SK-N-SH (cell line): ENCODE data around the gene TNFRSF11A. TPM values are rescaled to one million over a fixed set of nuclear protein-coding genes. Genes with fewer than 3 reads are reported as not detected.

ENCODE experiments used
- CTCF ChIA-PET: fragments of 300-600, 350-600 bp; formaldehyde crosslinking; extraction: SDS; loops from one replicate; lab custom pipeline; 2021; lab: Yijun Ruan, JAX
- POLR2A ChIA-PET: fragments of 350-600 bp; sonication (Branson Sonifier 250); formaldehyde crosslinking; extraction: SDS; loops from one replicate; lab custom pipeline; 2020; ENCODE audit warnings: antibody characterized with exemption, inconsistent platforms; lab: Yijun Ruan, JAX
- DNase-seq: peaks from one replicate; pipeline ENCODE4 v3.0.0; 2012
- H2AFZ ChIP-seq: fragments of 200-600 bp; sonication (generic); 2 replicates; pipeline ENCODE4 v1.8.1; 2016; ENCODE audit warnings: antibody characterized with exemption, mild to moderate bottlenecking, low read depth
- H3F3A ChIP-seq: fragments of 200-600 bp; sonication (generic); replicated peaks from 2 replicates; pipeline ENCODE3; 2016; ENCODE audit warnings: antibody characterized with exemption, mild to moderate bottlenecking; ENCODE audit not compliant: insufficient read depth
- H3K27ac ChIP-seq, 2 experiments: fragments of 200-500 bp in 1 of 2; fragments of 200-600 bp in 1 of 2; sonication (Bioruptor generic) in 1 of 2; sonication (generic), shearing (Covaris generic) in 1 of 2; 2 replicates each; pipeline versions ENCODE4 v1.5.1 to v1.6.1; 2014 to 2016; ENCODE audit warnings: low read depth in 2 of 2, inconsistent platforms in 1 of 2, low read length in 1 of 2, mild to moderate bottlenecking in 1 of 2, mixed read lengths in 1 of 2
- H3K27me3 ChIP-seq: fragments of 200-600 bp; sonication (generic), shearing (Covaris generic); 2 replicates; pipeline ENCODE4 v1.6.1; 2016; ENCODE audit warnings: mixed run types; ENCODE audit not compliant: insufficient read depth
- H3K36me3 ChIP-seq, 2 experiments: fragments of 200-500 bp in 1 of 2; fragments of 200-600 bp in 1 of 2; sonication (Bioruptor generic) in 1 of 2; sonication (generic) in 1 of 2; replicated peaks in 1 of 2; 2 replicates each; pipeline versions ENCODE3 to v1.5.1; 2014 to 2016; ENCODE audit warnings: low read length in 1 of 2, mild to moderate bottlenecking in 1 of 2; ENCODE audit not compliant: insufficient read depth in 2 of 2, control insufficient read depth in 1 of 2
- H3K4me1 ChIP-seq, 2 experiments: fragments of 200-500 bp in 1 of 2; fragments of 200-600 bp in 1 of 2; sonication (Bioruptor generic) in 1 of 2; sonication (generic), shearing (Covaris generic) in 1 of 2; 2 replicates each; pipeline versions ENCODE4 v1.5.1 to v1.6.1; 2014 to 2016; ENCODE audit warnings: low read depth in 1 of 2, low read length in 1 of 2, mixed run types in 1 of 2; ENCODE audit not compliant: insufficient read depth in 2 of 2, control insufficient read depth in 1 of 2
- H3K4me2 ChIP-seq: fragments of 200-600 bp; sonication (generic), shearing (Covaris generic); 2 replicates; pipeline ENCODE4 v1.6.1; 2017; ENCODE audit warnings: mixed run types
- H3K4me3 ChIP-seq, 2 experiments: fragments of 200-500 bp in 1 of 2; fragments of 200-600 bp in 1 of 2; sonication (Bioruptor generic) in 1 of 2; sonication (generic), shearing (Covaris generic) in 1 of 2; 2 replicates each; pipeline versions ENCODE4 v1.5.1 to v1.8.1; 2014 to 2016; ENCODE audit warnings: low read depth in 2 of 2, inconsistent platforms in 1 of 2, low read length in 1 of 2, mild to moderate bottlenecking in 1 of 2, mixed read lengths in 1 of 2, moderate library complexity in 1 of 2
- H3K79me2 ChIP-seq: fragments of 200-600 bp; sonication (generic); 2 replicates; pipeline ENCODE4 v1.8.1; 2017; ENCODE audit warnings: mild to moderate bottlenecking; ENCODE audit not compliant: insufficient read depth
- H3K9ac ChIP-seq: fragments of 200-600 bp; sonication (generic); 2 replicates; pipeline ENCODE4 v1.6.1; 2017; ENCODE audit warnings: mixed run types
- H3K9me2 ChIP-seq: fragments of 200-600 bp; sonication (generic); 2 replicates; pipeline ENCODE4 v1.6.1; 2017; ENCODE audit warnings: mixed run types
- H3K9me3 ChIP-seq: fragments of 200-600 bp; sonication (generic); 2 replicates; pipeline ENCODE4 v1.6.1; 2017; ENCODE audit warnings: mixed run types, mild to moderate bottlenecking, moderate library complexity
- H4K20me1 ChIP-seq: fragments of 200-600 bp; sonication (generic); 2 replicates; pipeline ENCODE4 v1.6.1; 2017; ENCODE audit warnings: mild to moderate bottlenecking, mixed run types; ENCODE audit not compliant: insufficient read depth
- EP300 ChIP-seq, 2 experiments: IDR thresholded peaks; 2 replicates each; pipeline versions ENCODE4 v1.4.0 to v1.6.1; 2012; ENCODE audit warnings: borderline replicate concordance in 1 of 2, low read depth in 1 of 2, low read length in 1 of 2
- EZH2phosphoT487 ChIP-seq: fragments of 200-600 bp; sonication (generic); IDR thresholded peaks from 2 replicates; pipeline ENCODE4 v1.6.1; 2017; ENCODE audit warnings: low read depth, mixed run types, mild to moderate bottlenecking, antibody characterized with exemption, moderate library complexity, borderline replicate concordance
- FOXJ3 ChIP-seq: sonication (generic); formaldehyde crosslinking; IDR thresholded peaks from 2 replicates; pipeline ENCODE4 v1.5.1; 2020; ENCODE audit warnings: mild to moderate bottlenecking, missing genetic modification reagents
- FOXM1 ChIP-seq: IDR thresholded peaks from 2 replicates; pipeline ENCODE4 v1.4.0; 2012; ENCODE audit warnings: low read depth, mild to moderate bottlenecking
- GABPA ChIP-seq: IDR thresholded peaks from 2 replicates; pipeline ENCODE4 v1.4.0; 2012; ENCODE audit warnings: low read depth, mild to moderate bottlenecking
- MXI1 ChIP-seq: IDR thresholded peaks from 2 replicates; pipeline ENCODE4 v1.6.1; 2012; ENCODE audit warnings: mild to moderate bottlenecking, low read depth, low read length, improper control_type of control experiment
- NRF1 ChIP-seq: IDR thresholded peaks from 2 replicates; pipeline ENCODE4 v1.6.1; 2012; ENCODE audit warnings: low read depth, mild to moderate bottlenecking, low read length
- RCOR1 ChIP-seq: fragments of 150-350 bp; IDR thresholded peaks from 2 replicates; pipeline ENCODE4 v1.6.1; 2017; ENCODE audit warnings: antibody characterized with exemption, low read length
- TCF12 ChIP-seq: IDR thresholded peaks from 2 replicates; pipeline ENCODE4 v1.4.0; 2012
- TEAD4 ChIP-seq: IDR thresholded peaks from 2 replicates; pipeline ENCODE4 v1.4.0; 2012; ENCODE audit warnings: mild to moderate bottlenecking, borderline replicate concordance; ENCODE audit not compliant: insufficient read depth
- WGBS: methylation state at CpG from one replicate; pipeline ENCODE4 v1.1.6; 2017; ENCODE audit warnings: low lambda C conversion rate; 5-methylcytosine and 5-hydroxymethylcytosine counted together
- polyA plus RNA-seq, 3 experiments: library from polyadenylated mRNA; depleted of rRNA; stranded (reverse); fragments of >200 nt; gene quantifications; 2 replicates each; pipeline ENCODE4 v1.2.3, GENCODE V29; 2012
- TF ChIP-seq, protein P1 (sequence below): IDR thresholded peaks from 2 replicates; pipeline ENCODE4 v1.6.1; 2012; ENCODE audit warnings: mild to moderate bottlenecking, low read depth, low read length, moderate library complexity
- TF ChIP-seq, protein P2 (sequence below): fragments of 200-600 bp; sonication (generic); IDR thresholded peaks from 2 replicates; pipeline ENCODE4 v1.6.1; 2017; ENCODE audit warnings: antibody characterized with exemption, mild to moderate bottlenecking, moderate library complexity
- TF ChIP-seq, protein P3 (sequence below): IDR thresholded peaks from 2 replicates; pipeline ENCODE4 v1.4.0; 2012; ENCODE audit warnings: low read depth, borderline replicate concordance
- TF ChIP-seq, protein P4 (sequence below): IDR thresholded peaks from 2 replicates; pipeline ENCODE4 v1.4.0; 2012; ENCODE audit warnings: low read depth, borderline replicate concordance
- TF ChIP-seq, protein P5 (sequence below): fragments of 150-350 bp; IDR thresholded peaks from 2 replicates; pipeline ENCODE4 v1.6.1; 2017; ENCODE audit warnings: antibody characterized with exemption, low read length, low read depth, borderline replicate concordance

Gene TNFRSF11A
- polyA plus RNA-seq, 1 of the 3 experiments (the other 2 are of a cell fraction): 5.1 TPM

DNA sequence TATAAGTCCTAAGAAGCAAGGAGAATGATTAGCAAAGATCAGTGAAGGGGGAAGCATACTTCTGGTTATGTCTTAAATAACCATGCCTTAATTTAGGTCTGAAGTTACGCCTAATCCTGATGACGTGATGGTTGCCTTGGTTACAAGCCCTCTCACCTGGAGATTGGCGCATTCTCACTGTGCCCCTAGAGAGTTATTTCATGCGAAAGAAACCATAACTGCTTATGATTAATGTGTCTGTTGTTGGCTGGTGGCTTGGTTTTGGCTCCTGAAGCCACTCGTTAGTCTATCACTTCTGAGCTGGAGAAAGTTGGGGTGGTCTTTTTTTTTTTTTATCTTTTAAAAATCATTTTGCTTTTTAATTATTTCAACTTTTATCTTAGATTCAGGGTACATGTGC, 47.0 kb downstream of the TNFRSF11A start:
- no peak for TF ChIP-seq RCOR1
- TF ChIP-seq FOXM1: no peak
- no peak for TF ChIP-seq EP300 (IDR thresholded peaks at IDR 0.05; ENCODE audit: borderline replicate concordance in 1 of 2, low read depth in 1 of 2, low read length in 1 of 2)
- TF ChIP-seq, protein P1, sequence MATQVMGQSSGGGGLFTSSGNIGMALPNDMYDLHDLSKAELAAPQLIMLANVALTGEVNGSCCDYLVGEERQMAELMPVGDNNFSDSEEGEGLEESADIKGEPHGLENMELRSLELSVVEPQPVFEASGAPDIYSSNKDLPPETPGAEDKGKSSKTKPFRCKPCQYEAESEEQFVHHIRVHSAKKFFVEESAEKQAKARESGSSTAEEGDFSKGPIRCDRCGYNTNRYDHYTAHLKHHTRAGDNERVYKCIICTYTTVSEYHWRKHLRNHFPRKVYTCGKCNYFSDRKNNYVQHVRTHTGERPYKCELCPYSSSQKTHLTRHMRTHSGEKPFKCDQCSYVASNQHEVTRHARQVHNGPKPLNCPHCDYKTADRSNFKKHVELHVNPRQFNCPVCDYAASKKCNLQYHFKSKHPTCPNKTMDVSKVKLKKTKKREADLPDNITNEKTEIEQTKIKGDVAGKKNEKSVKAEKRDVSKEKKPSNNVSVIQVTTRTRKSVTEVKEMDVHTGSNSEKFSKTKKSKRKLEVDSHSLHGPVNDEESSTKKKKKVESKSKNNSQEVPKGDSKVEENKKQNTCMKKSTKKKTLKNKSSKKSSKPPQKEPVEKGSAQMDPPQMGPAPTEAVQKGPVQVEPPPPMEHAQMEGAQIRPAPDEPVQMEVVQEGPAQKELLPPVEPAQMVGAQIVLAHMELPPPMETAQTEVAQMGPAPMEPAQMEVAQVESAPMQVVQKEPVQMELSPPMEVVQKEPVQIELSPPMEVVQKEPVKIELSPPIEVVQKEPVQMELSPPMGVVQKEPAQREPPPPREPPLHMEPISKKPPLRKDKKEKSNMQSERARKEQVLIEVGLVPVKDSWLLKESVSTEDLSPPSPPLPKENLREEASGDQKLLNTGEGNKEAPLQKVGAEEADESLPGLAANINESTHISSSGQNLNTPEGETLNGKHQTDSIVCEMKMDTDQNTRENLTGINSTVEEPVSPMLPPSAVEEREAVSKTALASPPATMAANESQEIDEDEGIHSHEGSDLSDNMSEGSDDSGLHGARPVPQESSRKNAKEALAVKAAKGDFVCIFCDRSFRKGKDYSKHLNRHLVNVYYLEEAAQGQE: no peak
- TF ChIP-seq GABPA: no peak
- TF ChIP-seq, protein P2, sequence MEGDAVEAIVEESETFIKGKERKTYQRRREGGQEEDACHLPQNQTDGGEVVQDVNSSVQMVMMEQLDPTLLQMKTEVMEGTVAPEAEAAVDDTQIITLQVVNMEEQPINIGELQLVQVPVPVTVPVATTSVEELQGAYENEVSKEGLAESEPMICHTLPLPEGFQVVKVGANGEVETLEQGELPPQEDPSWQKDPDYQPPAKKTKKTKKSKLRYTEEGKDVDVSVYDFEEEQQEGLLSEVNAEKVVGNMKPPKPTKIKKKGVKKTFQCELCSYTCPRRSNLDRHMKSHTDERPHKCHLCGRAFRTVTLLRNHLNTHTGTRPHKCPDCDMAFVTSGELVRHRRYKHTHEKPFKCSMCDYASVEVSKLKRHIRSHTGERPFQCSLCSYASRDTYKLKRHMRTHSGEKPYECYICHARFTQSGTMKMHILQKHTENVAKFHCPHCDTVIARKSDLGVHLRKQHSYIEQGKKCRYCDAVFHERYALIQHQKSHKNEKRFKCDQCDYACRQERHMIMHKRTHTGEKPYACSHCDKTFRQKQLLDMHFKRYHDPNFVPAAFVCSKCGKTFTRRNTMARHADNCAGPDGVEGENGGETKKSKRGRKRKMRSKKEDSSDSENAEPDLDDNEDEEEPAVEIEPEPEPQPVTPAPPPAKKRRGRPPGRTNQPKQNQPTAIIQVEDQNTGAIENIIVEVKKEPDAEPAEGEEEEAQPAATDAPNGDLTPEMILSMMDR: no peak
- TF ChIP-seq, protein P3, sequence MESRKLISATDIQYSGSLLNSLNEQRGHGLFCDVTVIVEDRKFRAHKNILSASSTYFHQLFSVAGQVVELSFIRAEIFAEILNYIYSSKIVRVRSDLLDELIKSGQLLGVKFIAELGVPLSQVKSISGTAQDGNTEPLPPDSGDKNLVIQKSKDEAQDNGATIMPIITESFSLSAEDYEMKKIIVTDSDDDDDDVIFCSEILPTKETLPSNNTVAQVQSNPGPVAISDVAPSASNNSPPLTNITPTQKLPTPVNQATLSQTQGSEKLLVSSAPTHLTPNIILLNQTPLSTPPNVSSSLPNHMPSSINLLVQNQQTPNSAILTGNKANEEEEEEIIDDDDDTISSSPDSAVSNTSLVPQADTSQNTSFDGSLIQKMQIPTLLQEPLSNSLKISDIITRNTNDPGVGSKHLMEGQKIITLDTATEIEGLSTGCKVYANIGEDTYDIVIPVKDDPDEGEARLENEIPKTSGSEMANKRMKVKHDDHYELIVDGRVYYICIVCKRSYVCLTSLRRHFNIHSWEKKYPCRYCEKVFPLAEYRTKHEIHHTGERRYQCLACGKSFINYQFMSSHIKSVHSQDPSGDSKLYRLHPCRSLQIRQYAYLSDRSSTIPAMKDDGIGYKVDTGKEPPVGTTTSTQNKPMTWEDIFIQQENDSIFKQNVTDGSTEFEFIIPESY: no peak
- no peak for TF ChIP-seq TEAD4
- TF ChIP-seq, protein P4, sequence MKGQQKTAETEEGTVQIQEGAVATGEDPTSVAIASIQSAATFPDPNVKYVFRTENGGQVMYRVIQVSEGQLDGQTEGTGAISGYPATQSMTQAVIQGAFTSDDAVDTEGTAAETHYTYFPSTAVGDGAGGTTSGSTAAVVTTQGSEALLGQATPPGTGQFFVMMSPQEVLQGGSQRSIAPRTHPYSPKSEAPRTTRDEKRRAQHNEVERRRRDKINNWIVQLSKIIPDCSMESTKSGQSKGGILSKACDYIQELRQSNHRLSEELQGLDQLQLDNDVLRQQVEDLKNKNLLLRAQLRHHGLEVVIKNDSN: no peak
- TF ChIP-seq TCF12: no peak
- TF ChIP-seq, protein P5, sequence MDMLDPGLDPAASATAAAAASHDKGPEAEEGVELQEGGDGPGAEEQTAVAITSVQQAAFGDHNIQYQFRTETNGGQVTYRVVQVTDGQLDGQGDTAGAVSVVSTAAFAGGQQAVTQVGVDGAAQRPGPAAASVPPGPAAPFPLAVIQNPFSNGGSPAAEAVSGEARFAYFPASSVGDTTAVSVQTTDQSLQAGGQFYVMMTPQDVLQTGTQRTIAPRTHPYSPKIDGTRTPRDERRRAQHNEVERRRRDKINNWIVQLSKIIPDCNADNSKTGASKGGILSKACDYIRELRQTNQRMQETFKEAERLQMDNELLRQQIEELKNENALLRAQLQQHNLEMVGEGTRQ: no peak
- TF ChIP-seq FOXJ3 (CRISPR knock-in tag): no peak
- TF ChIP-seq EZH2phosphoT487: no peak
- no peak for TF ChIP-seq MXI1
- no peak for TF ChIP-seq NRF1
- Histone ChIP-seq H3K79me2 (no peaks in the 10 kb centered on the region), H3K4me1 (no peaks in the 10 kb centered on the region), H4K20me1 (no peaks in the 10 kb centered on the region), H3K9ac (no peak overlapping the region), H3F3A (no peaks in the 10 kb centered on the region), H3K9me2 (no peaks in the 10 kb centered on the region), H3K27me3 (no peaks in the 10 kb centered on the region), H3K4me2 (no peak overlapping the region), H3K36me3 (no peaks in the 10 kb centered on the region), H3K9me3 (no peaks in the 10 kb centered on the region), H3K27ac (no peak overlapping the region), H2AFZ (no peak overlapping the region), H3K4me3 (no peak overlapping the region)
- no peak for DNase-seq
- WGBS: 96% methylated on average over 5 of the region's 5 CpGs
- ChIA-PET CTCF (no interaction called here), POLR2A (no interaction called here)
